ENCODE results near the gene CDKN1C.

CDKN1C gene

DNA sequence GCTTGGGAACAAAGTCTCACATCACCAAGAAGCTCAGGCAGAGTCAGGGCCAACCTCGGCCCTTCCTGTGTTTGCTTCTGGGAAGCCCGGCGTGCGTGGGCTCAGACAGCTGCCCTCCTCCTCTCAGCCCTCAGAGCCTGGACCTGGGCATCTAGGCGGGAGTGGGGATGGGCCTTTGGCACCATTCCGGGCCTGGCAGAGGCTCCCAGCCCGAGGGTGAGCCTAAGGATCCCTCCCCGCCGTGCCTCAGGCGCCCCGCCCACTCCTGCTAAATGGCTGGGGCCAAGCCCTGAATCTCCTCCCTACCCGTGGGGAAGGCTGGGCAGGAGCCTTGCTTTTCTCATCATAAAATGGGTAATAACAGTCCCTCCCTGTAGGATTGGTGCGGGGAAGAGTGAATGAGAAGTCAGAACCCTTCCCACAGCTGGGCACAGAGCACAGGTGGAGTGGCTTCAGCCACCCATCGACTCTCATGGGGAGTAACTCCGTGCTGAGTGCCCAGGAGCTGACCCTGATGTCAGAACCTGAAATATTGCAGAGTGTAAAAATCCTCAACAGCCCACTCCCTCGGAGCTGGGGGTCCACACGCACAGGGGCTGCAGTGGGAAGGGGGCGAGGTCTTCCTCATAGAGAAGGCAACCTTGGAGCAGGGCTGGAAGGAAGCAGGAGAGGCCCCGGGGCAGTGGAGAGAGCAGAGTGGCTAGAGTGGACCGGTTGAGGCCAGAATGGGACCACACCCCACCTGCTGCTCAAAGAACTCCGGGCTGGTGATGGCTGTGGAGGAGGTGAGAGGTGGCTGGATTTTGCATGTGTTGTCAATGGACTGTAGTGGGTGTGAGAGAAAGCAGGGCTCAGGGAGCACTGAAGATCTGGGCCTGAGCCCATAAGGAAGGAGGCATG lies 18.8 kb upstream of the CDKN1C start:
- no peak for DNase-seq (ENCODE audit: low read depth)
- TF ChIP-seq, protein P1, sequence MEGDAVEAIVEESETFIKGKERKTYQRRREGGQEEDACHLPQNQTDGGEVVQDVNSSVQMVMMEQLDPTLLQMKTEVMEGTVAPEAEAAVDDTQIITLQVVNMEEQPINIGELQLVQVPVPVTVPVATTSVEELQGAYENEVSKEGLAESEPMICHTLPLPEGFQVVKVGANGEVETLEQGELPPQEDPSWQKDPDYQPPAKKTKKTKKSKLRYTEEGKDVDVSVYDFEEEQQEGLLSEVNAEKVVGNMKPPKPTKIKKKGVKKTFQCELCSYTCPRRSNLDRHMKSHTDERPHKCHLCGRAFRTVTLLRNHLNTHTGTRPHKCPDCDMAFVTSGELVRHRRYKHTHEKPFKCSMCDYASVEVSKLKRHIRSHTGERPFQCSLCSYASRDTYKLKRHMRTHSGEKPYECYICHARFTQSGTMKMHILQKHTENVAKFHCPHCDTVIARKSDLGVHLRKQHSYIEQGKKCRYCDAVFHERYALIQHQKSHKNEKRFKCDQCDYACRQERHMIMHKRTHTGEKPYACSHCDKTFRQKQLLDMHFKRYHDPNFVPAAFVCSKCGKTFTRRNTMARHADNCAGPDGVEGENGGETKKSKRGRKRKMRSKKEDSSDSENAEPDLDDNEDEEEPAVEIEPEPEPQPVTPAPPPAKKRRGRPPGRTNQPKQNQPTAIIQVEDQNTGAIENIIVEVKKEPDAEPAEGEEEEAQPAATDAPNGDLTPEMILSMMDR (conservative IDR thresholded peaks at IDR 0.05; ENCODE audit: low read length): no peak
- no peak overlapping the region for H3K4me3 ChIP-seq (ENCODE audit: low read length)

DNA sequence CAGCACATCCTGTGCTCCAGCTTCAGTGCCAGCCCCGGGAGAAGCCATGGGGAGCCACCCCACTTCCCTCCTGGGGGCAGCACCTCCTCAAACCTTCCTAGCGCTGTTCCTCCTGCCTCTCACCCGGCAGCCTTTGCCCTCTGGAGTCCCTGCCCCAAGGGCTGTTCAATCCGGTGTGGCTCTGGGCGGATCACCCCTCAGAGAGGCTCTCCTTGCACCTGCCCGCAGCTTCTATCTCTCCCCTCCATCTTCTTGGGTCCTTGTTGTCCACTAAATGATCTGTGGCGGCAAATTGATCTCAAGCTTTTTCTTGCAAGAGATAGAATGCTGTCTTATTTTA lies 18.1 kb upstream of the CDKN1C start:
- DNase-seq (ENCODE audit: low read depth): no peak
- no peak overlapping the region for H3K4me3 ChIP-seq (ENCODE audit: low read length)
- TF ChIP-seq, protein P1 (conservative IDR thresholded peaks at IDR 0.05; ENCODE audit: low read length): no peak

DNA sequence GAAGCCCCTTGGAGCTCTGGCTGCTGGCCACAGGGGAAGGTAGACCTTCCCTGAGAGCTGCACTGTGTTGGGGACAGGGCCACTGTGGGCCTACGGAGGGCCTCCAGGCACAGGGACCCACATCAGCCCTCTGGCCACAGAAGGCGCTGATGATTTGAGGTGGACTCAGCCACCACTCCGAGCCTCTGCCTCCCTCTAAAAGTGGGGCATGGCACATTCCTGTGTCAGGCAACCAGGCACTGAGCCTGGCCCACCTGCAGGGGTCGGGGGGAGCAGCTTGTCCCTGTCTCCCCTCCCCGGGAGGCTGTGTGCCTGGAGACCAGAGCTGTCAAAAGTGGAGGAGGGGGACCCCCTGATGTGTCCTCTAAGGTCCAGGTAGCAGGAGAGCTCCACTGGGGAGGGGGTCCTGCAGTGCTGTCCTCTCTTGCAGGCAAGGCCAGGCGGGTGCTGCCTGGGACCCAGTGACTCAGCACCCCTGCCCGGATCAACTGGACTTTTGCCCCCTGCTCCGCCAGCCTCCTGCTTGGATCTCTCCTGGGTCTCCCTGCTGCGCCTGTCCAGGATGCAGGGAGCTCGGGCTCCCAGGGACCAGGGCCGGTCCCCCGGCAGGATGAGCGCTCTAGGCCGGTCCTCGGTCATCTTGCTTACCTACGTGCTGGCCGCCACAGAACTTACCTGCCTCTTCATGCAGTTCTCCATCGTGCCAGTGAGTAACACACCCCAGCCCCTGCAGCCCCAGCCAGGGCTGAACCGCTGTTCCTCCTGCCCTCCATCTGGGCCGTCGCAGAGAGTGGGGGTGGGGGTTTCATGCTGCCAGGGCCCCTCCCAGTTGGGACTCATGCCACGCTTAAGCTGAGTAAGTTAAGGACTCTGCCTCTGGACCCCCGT lies 17.5 kb upstream of the CDKN1C start:
- no peak for DNase-seq (ENCODE audit: low read depth)
- peak overlapping the region; percentile 77 for H3K4me3 ChIP-seq (ENCODE audit: low read length)
- TF ChIP-seq, protein P1 (conservative IDR thresholded peaks at IDR 0.05; ENCODE audit: low read length): no peak

DNA sequence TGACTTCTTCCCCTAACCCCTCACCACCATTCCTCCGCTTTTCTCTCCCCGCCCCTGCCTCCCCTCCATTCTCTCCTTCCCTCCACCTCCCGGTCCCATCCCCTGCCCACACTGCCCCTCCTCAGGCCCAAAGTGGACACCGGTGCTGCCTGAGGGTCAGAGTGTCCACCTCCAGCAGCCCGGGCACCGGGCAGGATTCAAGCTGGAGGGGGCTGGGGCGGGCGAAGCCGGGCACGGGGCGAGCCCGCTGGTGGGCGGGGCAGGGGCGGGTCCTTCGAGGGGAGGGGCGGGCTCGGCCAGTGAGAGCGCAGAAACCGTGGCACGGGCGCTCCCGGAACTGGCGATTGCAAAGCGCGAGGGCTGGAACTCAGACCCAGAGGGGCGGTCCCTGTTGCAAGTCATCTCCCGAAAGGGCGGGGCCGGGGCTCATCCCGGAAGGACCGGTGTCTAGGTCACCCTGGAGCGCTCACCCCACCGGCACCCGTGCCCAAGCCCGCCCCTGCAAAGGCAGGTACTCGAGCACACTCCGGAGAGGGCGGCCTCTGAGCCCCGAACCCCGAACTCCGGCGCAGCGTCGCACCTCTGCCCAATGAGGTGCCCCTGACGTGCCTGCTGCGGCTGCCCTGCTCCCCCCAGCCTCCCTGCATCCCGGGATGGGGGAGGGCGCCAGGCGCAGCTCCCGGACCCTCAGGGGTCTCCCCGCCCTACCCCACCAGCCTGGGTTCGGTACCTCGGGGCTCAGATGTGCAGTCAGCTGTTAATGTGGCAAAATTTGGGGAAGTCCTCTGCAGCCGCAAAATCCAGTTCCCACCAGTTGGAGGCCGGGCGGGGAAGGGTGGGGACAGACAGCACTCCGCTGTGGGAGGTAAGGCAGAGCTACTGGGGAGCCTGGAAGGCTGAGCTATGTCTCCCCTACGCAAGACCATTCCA lies 16.5 kb upstream of the CDKN1C start:
- peak overlapping the region; percentile 77 for H3K4me3 ChIP-seq (ENCODE audit: low read length)
- DNase-seq (ENCODE audit: low read depth): peak; percentile 89

DNA sequence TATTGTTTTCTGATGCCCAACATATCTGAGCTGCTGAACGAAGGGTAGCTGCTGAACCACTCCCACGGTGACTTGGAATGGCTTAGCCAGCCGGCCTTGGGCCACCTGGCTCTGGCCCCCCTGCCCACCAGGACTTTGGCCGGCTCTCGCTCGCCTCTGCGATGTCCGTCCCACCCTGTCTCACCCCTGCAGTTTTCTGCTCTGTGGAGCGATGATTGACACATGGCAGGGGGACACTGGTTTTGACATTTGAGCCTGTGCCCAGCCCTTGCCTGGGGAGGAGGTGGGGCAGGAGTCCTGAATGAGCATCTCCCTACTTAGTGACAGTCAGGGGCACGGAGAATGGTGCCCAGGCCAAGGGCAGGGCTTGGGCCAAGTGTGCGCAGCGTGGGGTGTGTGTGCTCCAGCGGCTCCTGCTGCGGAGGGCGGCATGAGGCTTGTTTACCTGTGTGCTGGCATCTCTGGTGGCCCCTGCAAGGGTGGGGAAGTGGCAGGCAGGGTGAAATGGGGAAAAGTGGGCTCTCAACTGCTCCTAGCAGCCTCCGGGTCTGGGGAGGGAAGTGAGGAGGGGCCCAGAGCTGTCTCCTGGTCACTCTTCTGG lies 15.7 kb upstream of the CDKN1C start:
- TF ChIP-seq, protein P1 (conservative IDR thresholded peaks at IDR 0.05; ENCODE audit: low read length): no peak
- no peak for DNase-seq (ENCODE audit: low read depth)
- H3K4me3 ChIP-seq (ENCODE audit: low read length): peak overlapping the region; percentile 65

More for the DNA sequence above, 16.5 kb upstream of the CDKN1C start:
- TF ChIP-seq, protein P1 (conservative IDR thresholded peaks at IDR 0.05; ENCODE audit: low read length): no peak

DNA sequence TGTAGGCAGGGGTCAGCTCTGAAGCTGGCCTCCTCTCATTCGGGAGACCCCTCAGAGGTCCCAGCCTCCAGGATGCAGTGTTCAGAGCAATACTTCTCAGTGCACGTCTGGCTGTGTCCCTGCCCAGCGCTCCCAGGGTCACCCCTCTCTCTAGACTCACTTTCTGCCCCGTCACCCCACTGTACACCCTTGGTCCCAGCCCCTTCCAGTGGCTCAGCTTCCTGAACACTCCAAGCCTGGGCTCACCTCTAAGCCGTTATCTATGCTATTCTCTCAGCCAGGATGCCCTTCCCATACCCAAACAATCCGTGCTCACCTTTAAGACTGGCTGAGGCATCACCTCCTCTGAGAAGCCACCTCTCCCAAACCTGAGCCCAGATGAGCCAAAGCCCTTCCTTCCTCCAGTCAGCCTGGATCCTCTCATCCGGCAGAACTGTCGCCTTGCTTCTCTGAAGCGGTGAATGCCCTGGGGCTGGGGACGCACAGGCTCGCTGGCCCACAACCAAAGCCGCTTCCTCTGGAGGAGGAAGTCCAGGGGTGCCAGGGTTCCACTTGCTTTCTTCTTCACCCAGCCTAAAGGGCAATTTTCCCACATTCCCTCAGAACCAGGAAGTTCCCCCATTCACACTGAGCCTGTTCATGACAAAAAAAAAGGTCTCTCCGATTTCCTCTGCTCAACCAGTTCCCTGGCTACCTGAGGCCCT lies 13.7 kb upstream of the CDKN1C start:
- TF ChIP-seq, protein P1 (conservative IDR thresholded peaks at IDR 0.05; ENCODE audit: low read length): no peak
- no peak overlapping the region for H3K4me3 ChIP-seq (ENCODE audit: low read length)
- no peak for DNase-seq (ENCODE audit: low read depth)

All from AG10803 (cell line).